Measurements from ENCODE around the gene SIK3. TPM values are rescaled to one million over a fixed set of nuclear protein-coding genes. Genes with fewer than 3 reads are reported as not detected.

SIK3 gene
- total RNA-seq, 2 donors from 2014 or later: 37.2 to 43.5 TPM

GRCh38 chr11:116888024-116888423, 210.2 kb downstream of the SIK3 start:
- no peak overlapping the region for H3K4me3 ChIP-seq (ENCODE audit: low read length)

GRCh38 chr11:116885951-116886655, 212.1 kb downstream of the SIK3 start:
- H3K9ac ChIP-seq (ENCODE audit: extremely low read depth, low read length, poor library complexity, severe bottlenecking): no peak overlapping the region
- Mint-ChIP-seq H3K27me3 (ENCODE audit: insufficient read depth) (no peaks in the 10 kb centered on the region), H3K4me3 (no peak overlapping the region), H3K36me3 (ENCODE audit: low read depth) (peaks cover 14% of the 10 kb centered on the region), H3K9me3 (no peaks in the 10 kb centered on the region), H3K4me1 (no peaks in the 10 kb centered on the region), H3K27ac (no peak overlapping the region)
- no peaks in the 10 kb centered on the region for H3K4me1 ChIP-seq (ENCODE audit: control insufficient read depth, insufficient read depth, low read length)
- no peak for TF ChIP-seq CTCF (conservative IDR thresholded peaks at IDR 0.05)
- WGBS, 2 experiments (ENCODE audit: insufficient coverage in 1 of 2, insufficient read length in 1 of 2): 96 to 98% methylated on average over 4 to 5 of the region's 5 CpGs
- H3K36me3 ChIP-seq (ENCODE audit: control insufficient read depth, insufficient read depth, low read length): peaks cover 5% of the 10 kb centered on the region
- no peak for DNase-seq
- H3K9me3 ChIP-seq (ENCODE audit: control insufficient read depth, low read length): no peaks in the 10 kb centered on the region
- no peak overlapping the region for H3K27ac ChIP-seq (ENCODE audit: low read depth, low read length)
- no peak overlapping the region for H3K4me3 ChIP-seq (ENCODE audit: low read length)
- no peaks in the 10 kb centered on the region for H3K27me3 ChIP-seq (ENCODE audit: control insufficient read depth, insufficient read depth, low read length, poor library complexity, severe bottlenecking)

More at GRCh38 chr11:116888024-116888423, 210.2 kb downstream of the SIK3 start:
- no peaks in the 10 kb centered on the region for H3K9me3 ChIP-seq (ENCODE audit: control insufficient read depth, low read length)
- peaks cover 23% of the 10 kb centered on the region for H3K36me3 ChIP-seq (ENCODE audit: control insufficient read depth, insufficient read depth, low read length)
- Mint-ChIP-seq H3K9me3 (no peaks in the 10 kb centered on the region), H3K27me3 (ENCODE audit: insufficient read depth) (no peaks in the 10 kb centered on the region), H3K27ac (no peak overlapping the region), H3K4me3 (no peak overlapping the region), H3K4me1 (no peaks in the 10 kb centered on the region), H3K36me3 (ENCODE audit: low read depth) (peaks cover 21% of the 10 kb centered on the region)
- no peak overlapping the region for H3K27ac ChIP-seq (ENCODE audit: low read depth, low read length)
- WGBS, 2 experiments (ENCODE audit: insufficient coverage in 1 of 2, insufficient read length in 1 of 2): 93 to 100% methylated on average over 5 of the region's 5 CpGs
- no peak overlapping the region for H3K9ac ChIP-seq (ENCODE audit: extremely low read depth, low read length, poor library complexity, severe bottlenecking)
- no peaks in the 10 kb centered on the region for H3K4me1 ChIP-seq (ENCODE audit: control insufficient read depth, insufficient read depth, low read length)
- no peaks in the 10 kb centered on the region for H3K27me3 ChIP-seq (ENCODE audit: control insufficient read depth, insufficient read depth, low read length, poor library complexity, severe bottlenecking)
- TF ChIP-seq CTCF (conservative IDR thresholded peaks at IDR 0.05): no peak
- DNase-seq: no peak

GRCh38 chr11:116882386-116882785, 215.8 kb downstream of the SIK3 start:
- no peaks in the 10 kb centered on the region for H3K4me1 Mint-ChIP-seq
- no peaks in the 10 kb centered on the region for H3K27me3 Mint-ChIP-seq (ENCODE audit: insufficient read depth)
- no peaks in the 10 kb centered on the region for H3K9me3 ChIP-seq (ENCODE audit: control insufficient read depth, low read length)
- no peak overlapping the region for H3K27ac ChIP-seq (ENCODE audit: low read depth, low read length)
- H3K4me1 ChIP-seq (ENCODE audit: control insufficient read depth, insufficient read depth, low read length): no peaks in the 10 kb centered on the region
- H3K9me3 Mint-ChIP-seq: no peaks in the 10 kb centered on the region
- DNase-seq: no peak
- no peak overlapping the region for H3K27ac Mint-ChIP-seq
- H3K9ac ChIP-seq (ENCODE audit: extremely low read depth, low read length, poor library complexity, severe bottlenecking): no peak overlapping the region
- H3K4me3 Mint-ChIP-seq: no peak overlapping the region
- H3K36me3 Mint-ChIP-seq (ENCODE audit: low read depth): peaks cover 12% of the 10 kb centered on the region
- TF ChIP-seq CTCF (conservative IDR thresholded peaks at IDR 0.05): no peak
- no peak overlapping the region for H3K4me3 ChIP-seq (ENCODE audit: low read length)
- no peaks in the 10 kb centered on the region for H3K27me3 ChIP-seq (ENCODE audit: control insufficient read depth, insufficient read depth, low read length, poor library complexity, severe bottlenecking)
- no peaks in the 10 kb centered on the region for H3K36me3 ChIP-seq (ENCODE audit: control insufficient read depth, insufficient read depth, low read length)
